Stimulated activated CD8-positive, alpha-beta memory T cell treated with anti-CD3 and anti-CD28 coated beads, Interleukin-12 subunit alpha, Interleukin-12 subunit beta, amount 100 ng/mL, for 4 hours (primary cell): ENCODE measurements around the gene SIDT2.
"Not testable (repeated sequence)": the region's sequence is repeated elsewhere in the genome, so short reads cannot be mapped to it uniquely, and the experiment has no call there.

Source experiments
- DNase-seq: peaks from one replicate; pipeline ENCODE4 v3.0.0-alpha.2; 2020; ENCODE audit warnings: low read depth

SIDT2 gene

GRCh38 chr11:117178210-117179034, at the start of gene SIDT2:
TSS of gene SIDT2 (plus strand) at chr11:117178743. CDS start at chr11:117179264, 521 bp downstream.
- DNase-seq, result peak; percentile 78

- not testable (repeated sequence) for DNase-seq
Observed at GRCh38 chr11:117130396-117130795, 48.1 kb upstream of the SIDT2 start.

GRCh38 chr11:117130879-117131278, 47.7 kb upstream of the SIDT2 start:
- DNase-seq, result no peak

DNA sequence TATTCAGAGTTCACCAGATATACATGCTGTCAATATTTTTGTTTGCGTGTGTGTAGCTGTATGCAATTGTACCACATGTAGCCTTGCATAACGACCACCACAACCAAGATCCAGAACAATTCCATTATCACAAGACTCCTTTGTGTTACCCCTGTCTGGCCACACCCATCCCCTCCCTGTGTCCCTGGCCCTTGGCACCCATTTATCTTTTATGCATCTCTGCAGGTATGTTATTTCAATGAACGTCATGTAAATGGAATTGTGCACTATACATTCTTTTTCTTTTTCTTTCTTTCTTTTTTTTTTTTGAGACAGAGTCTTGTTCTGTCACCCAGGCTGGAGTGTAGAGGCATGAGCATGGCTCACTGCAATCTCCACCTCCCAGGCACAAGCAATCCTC, 44.1 kb upstream of the SIDT2 start:
- no peak for DNase-seq

GRCh38 chr11:117134979-117135378, 43.6 kb upstream of the SIDT2 start:
- DNase-seq, result not testable (repeated sequence)

DNA sequence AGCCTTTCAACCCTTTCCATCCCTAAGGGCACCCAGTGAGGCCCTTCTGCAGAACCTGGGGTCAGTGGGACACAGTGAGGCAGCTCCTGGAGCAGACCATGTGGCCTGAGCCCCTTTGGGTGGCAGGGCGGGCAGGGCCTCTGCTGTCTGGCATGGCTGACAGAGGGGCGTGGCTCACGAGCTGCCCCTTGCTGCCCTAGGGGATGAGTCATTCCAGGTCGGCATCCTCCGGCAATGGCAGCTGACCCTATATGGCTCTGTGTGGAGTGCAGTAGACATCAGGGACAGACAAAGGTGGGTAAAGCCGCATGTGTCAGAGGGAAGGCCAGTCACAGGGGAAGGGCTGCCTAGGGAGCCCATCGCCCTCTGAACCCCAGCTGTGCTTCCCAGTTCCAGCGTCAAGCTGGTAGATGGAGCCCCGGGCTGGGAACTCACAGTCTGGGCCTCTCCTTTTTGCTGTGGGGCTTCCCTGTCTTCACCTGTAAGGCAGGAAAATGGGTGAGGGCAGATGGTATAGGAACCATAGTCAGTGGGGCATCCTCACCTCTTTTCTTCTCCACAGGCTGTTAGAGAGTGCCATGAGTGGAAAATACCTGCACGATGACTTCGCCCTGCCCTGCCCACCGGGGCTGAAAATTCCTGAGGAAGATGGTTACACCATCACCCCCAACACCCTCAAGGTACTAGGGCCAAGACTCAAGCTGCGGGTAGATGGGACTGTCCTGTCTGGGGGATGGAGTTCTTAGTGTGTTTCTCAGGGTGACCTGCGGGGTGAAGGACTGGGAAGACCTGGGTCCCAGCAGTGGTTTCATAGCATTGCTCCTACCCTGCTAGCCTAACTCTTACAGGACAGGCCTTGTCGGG, 41.1 kb upstream of the SIDT2 start:
- DNase-seq, result not testable (repeated sequence)

GRCh38 chr11:117143390-117143789, 35.2 kb upstream of the SIDT2 start:
- DNase-seq, result peak; percentile 13

DNA sequence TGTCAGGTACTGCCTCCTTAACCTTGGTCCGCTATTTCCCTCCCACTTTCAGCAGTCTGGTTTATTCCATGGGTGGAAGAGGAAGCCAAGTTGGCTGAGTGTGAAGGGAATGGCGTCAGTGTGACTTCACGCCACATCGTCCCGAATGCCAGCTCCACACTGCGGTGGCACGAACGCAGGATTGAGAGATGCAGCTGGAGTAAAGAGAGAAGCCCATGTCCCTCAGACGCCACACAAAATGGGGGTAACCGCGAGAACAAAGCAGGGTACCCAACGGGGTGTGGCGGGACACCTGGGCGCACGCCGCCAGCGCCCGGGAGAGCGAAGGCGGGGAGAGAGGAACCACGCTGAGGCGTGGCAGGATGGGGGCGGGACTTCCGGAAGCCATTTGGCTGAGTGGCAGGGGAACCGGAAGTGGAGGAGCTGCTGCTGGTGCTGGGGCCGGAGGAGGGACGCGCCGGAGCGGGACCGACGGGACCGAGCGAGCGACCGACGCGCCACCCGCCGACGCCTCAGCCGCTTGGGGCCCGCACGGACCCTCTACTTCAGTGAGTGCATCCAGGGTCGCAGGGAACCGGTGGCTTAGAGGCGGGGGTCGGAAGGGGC, 34.6 kb upstream of the SIDT2 start, which contains the start of gene PAFAH1B2:
PAFAH1B2 (plus strand) TSS at position 417 of the 606 bp plus-strand sequence. CDS start 8,161 bp downstream, outside the sequence.
- peak; percentile 89 for DNase-seq

DNA sequence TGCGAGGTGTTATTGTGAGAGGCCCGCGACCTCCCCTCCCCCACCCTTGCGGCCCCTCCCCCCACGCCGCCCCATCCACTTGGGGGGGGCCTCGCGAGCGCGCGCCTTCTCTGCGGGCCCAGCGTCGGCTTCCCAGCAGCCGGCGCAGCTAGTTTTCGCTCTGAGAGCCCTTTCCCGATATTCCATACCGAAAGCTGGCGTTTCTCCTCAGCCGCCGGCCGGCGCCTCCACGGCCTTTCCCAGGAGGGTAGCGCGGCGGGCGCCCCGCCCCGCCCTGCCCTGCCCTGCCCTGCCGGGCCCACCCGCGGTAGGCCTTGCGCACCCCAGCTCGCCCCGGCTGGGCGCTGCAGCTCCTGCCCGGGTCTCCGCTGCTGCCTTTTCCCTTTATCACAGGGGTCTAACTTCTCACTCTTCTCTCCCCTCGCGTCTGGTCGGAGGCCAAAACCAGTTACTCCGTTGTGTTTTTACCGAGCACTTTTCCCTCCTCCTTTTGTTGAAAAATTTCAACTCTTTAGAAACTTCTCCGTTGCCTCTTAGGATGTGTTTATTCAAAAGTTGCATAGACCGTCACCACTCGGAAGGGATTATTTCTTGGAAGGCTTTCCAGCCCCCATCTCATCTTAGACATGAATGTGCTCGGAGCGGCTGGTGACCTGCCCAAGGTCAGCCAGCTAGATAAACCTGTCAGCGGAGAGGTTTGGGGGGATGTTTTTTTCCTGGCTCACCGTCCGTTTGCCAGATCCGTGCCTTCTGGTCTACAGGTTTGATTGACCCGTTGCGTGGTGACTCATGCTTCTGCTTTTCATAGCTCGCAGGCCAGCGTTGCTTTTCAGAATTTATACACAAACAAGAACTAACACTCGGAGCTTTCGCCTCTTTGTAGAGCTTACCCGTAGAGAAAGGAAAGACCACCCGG, 33.8 kb upstream of the SIDT2 start:
- no peak for DNase-seq

DNA sequence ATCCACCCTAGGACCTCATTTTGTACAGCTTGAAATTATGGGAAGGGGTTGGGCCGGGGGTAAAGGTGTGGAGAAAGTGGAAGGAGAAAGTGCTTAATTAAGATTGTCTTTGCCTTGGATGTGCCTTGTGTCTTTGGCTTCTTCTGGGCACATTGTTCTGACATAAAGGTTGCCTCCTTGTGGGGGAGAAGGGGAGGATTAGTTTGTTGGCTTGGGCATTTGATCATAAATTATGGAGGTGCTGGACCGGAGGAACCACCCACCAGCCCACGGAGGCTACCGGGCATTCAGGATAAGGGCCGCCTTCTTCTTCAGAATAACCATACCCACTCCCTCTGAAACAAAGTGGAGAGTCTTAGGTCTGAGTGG, 33.2 kb upstream of the SIDT2 start:
- no peak for DNase-seq

DNA sequence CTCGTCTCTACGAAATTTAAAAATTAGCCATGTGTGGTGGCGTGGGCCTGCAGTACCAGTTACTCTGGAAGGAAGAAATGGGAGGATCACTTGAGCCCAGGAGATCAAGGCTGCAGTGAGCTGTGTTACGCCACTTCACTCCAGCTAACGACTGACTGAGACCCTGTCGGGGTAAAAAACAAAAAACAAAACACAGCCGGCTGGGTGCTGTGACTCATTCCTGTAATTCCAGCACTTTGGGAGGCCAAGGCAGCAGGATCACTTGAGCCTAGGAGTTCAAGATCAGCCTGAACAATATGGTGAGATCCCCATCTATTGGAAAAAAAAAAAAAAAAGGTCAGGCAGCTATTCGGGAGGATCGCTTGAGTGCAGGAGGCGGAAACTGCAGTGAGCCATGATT, 32.0 kb upstream of the SIDT2 start:
- no peak for DNase-seq

GRCh38 chr11:117152066-117152465, 26.5 kb upstream of the SIDT2 start:
- DNase-seq, result no peak

DNA sequence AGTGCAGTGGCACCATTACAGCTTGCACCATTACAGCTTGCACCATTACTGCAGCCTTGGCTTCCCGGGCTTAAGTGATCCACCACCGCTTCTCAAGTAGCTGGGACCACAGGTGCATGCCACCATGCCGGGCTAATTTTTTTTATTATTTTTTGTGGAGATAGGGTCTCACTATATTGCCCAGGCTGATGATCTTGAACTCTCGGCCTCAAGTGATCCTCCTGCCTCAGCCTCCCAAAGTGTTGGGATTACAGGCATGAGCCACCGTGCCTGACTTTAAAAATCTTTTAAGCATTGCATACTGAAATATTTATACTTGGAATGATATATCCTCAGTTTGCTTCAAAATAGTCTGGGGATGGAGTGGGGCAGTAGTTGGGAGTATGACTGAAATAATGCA, 24.1 kb upstream of the SIDT2 start:
- no peak for DNase-seq

GRCh38 chr11:117157507-117157906, 21.0 kb upstream of the SIDT2 start:
- DNase-seq, result no peak

- no peak for DNase-seq
Observed at GRCh38 chr11:117159892-117160291, 18.7 kb upstream of the SIDT2 start.

DNA sequence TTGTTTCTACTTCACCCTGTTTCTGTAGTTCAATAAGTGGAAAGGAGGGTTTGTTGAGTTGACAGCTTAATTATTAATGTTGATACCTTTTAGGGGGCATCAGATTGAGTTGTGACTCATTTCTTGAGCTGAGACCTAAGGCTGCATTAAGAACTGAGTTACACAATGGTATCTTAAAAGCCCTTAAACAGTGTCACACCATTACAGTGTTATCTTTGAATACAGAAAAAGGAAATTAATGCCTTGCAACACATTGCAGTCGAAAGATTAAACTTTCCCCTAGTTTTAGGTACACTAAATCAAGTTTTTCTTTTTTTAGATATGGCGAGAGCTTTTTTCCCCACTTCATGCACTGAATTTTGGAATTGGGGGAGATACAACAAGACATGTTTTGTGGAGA, 17.7 kb upstream of the SIDT2 start:
- no peak for DNase-seq

DNA sequence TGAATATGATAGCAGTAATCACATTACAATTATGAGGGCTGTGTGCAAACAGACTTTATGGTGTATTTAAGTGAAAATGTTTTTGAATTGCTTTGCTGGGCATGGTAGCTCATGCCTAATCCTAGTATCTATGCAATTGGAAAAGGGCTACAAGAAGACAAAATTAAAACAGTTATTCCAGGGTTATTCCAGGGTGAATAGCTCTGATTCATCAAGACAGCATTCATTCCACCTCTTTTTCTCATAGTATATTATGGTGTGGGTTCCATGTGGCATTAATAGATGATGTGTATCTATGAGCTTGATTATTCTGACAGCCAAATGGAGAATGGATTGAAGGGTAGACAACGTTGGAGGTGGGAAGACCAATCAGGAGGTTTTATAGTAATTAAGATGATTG, 12.1 kb upstream of the SIDT2 start:
- DNase-seq, result no peak

DNA sequence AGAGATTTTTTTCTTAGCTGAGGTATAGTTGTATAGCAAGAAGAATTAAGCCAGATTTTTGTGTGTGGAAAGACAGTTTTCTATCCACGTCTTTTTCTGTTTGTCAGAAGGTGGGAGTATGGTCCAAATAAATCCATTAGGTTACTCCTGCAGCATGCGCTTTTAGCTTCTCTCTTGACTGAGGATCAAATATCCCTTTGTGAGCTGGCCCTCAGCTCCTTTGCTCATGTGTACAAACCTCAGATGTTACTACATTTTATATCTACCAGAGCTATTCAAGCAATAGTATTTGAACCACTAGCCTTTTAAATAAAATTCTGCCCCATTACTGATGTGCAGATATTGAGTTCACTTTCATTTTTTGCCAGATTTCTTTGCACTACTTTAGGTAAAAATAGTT, 8.8 kb upstream of the SIDT2 start:
- DNase-seq, result no peak

- no peak for DNase-seq
Observed at GRCh38 chr11:117170210-117170609, 8.3 kb upstream of the SIDT2 start.

DNA sequence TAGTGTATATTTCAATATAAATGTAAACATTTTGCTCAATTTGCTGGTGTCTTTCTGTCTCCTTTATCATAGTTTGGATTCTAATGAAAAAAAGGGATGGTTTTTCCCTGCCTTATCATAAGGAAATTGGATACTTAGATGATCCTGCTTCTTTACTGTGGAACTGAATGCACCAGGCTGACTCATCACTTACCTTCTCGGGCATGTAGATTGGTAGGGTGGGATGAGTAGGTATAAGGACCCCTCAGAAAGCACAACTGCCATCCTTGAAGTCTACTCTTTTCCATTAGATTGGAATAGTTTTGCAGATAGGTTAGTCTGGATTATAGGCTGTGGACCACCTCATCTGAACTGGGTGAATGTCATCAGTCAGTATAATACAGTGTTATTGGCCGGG, 7.5 kb upstream of the SIDT2 start:
- DNase-seq, result no peak

GRCh38 chr11:117171404-117172061, 7.0 kb upstream of the SIDT2 start:
- DNase-seq, result no peak
